ENCODE results near the gene PACSIN2.
"Not testable (repeated sequence)": the region's sequence is repeated elsewhere in the genome, so short reads cannot be mapped to it uniquely, and the experiment has no call there.

Gene PACSIN2

DNA sequence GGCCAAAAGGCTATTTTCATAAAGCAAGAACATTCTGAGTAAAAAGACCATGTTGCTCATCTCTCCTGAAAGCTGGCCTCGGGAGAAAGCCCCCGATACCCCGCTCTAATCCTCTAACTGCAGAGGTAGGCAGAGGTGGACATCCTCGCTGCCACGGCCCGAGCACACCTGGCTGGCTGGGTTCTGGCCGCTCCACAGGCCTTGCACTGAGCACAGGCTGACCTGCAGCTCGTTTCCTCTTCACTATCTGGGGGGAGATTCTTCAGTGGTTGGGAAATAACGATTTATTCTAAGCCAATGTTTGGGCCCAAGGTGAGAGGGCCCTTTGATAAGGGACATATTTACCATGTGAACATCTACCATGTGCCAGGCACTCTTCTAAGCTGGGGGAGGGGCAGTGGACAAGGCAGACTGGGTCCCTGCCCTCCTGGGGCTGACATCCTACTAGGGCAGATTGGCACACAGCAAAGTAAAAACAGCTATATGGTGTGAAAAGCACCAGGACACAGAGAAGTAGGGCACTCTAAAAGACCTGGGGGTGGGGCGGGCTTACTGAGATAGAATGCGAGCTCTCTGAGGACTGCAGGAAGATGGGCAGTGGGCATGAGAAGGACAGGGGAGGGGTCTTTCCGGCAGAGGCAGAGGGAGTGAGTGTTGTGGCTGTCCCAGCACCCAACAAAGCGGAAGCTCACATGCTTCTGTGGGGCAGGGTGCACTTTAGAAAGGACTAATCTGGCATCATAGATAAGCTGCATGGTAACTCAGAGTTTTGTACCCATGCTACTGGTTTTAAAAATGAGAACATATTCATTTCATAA is 92.4 kb downstream of the PACSIN2 start:
- DNase-seq: no peak

GRCh38 chr22:42920101-42920820 is 94.7 kb downstream of the PACSIN2 start:
- DNase-seq: no peak

- no peak for DNase-seq
Observed at GRCh38 chr22:42919199-42919598, 95.8 kb downstream of the PACSIN2 start.

GRCh38 chr22:42918500-42918899 is 96.4 kb downstream of the PACSIN2 start:
- DNase-seq: no peak

GRCh38 chr22:42917358-42917757 is 97.6 kb downstream of the PACSIN2 start:
- DNase-seq: not testable (repeated sequence)

DNA sequence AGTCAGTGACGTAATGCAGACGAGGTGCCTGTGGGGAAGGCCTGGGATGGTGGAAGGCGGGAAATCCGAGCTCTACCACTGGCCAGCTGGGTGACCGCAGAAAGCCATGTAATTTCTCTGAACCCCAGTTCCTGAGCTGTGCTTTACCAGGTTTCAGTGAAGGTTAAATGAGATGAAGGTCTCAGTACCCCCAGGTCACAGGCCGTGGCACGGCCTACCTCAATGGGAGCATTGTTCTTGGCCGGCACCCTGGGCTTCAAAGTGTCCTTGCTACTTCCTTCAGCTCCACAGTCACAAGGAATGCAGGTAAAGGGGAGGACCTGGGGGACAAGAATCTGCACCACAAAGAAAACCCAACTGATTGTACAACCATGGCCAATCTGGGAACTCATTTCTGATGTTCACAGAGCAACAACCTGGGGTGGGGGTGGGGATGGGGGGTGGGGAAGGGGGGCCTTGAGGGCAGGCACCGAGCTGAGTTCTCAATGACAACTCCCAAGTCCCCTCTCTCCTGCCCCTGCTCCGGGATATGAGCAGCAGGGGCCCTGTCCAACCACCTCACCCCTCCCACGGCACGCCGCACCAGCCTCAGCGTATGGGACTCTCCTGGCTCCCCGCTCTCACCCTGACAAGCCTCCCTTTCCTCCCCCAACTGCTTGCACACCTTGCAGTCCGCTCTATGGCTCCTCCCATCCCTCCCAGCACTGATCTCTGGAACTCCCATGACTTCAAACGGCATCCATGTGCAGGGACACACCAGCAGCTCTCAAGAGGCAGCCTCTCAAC is 98.8 kb downstream of the PACSIN2 start:
- DNase-seq: no peak

DNA sequence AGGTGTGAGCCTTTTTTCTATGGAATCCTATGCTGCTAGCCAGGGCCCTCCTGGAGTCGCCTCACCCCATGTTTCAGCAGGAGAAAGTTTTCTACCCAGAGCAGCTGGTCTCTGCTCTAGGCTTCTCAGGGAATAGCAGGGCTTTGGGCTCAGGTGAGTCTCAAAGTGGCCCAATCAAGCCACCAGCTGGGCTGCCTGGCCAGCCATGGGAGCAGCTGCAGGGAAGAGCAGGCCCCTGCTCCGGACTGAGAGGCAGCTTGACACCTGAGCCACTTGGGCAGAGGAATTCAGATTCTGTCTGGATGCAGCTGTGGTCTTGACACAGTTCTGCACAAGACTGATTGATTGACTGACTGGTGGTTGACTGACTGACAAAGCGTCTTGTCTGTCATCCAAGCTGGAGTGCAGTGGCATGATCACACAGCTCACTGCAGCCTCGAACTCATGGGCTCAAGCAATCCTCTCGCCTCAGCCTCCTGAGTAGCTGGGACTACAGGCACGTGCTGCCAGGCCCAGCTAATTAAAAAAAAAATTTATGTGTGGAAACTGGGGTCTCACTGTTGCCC is 100.4 kb downstream of the PACSIN2 start:
- DNase-seq: no peak

DNA sequence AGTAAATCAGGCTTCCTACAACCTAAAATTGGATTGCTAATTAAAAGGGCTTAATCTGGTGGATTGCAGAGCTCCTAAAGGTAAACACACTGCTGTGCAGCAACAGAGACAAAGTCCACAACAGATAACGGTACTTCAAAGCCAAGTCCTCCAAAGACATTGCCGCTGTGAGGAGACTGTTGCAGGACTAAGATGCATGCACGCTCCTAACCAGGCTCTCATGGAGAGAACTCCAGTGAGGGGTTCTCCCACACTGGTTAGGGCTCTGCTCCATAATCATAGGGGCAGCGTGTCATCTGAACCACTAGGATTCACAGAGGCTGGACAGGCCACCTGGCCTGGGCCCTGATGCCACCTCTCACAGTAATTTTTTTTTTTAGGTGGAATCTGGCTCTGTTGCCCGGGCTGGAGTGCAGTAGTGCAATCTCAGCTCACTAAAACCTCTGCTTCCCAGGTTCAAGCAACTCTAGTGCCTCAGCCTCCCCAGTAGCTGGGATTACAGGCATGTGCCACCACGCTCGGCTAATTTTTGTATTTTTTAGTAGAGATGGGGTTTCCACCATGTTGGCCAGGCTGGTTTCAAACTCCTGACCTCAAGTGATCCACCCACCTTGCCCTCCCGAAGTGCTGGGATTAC is 101.0 kb downstream of the PACSIN2 start:
- no peak for DNase-seq

DNA sequence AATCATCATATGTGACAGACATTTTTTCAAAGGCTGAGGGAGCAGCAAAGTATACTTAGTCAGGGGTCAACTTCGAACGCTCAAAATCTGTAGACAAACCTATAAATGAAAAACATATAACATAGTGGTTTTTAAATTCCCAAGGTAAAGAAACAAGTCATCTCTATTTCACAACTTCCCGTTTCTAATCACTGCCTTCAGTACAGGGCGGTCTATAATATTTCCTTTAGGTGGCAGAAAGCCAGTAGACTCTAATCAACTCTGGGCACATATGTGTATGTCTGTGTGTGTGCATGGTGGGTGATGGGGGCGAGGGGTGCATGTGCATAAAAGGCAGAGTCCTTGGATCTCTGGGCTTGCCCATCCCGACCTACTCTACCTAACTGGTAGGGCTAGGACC is 102.9 kb downstream of the PACSIN2 start:
- DNase-seq: no peak

DNA sequence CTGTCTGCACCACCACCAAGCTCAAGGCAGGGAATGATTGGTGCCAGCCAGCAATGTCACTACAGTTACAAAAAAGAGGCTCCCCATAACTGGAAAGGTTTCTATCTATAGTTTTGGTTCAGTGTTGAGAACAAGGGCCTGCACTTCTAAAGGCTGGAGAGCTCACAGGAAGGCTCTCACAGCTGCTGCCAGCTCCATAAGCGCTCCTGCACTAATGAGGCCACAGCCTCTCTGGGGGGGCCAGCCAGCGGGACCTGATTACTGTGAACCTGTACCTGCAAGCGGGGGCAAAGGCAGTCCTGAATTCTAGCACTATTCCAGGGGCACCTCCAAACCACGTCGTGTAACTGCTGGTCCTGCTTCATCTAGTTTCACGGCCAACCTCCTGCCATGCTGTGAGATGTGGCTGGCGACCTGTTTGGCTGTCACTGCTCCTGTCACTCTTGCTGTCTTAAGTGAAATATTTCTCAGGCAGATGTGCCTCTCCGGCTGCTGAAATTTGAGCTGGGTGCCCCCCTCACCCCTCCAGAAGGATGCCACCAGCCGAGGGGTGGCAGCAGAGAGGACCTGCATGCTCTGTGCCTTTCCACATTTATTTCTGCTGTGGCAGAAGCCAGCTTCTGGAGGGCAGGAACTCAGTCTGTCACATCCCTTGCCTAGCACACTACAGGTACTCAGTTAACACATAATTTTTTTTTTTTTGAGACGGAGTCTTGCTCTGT is 104.6 kb downstream of the PACSIN2 start:
- no peak for DNase-seq

DNA sequence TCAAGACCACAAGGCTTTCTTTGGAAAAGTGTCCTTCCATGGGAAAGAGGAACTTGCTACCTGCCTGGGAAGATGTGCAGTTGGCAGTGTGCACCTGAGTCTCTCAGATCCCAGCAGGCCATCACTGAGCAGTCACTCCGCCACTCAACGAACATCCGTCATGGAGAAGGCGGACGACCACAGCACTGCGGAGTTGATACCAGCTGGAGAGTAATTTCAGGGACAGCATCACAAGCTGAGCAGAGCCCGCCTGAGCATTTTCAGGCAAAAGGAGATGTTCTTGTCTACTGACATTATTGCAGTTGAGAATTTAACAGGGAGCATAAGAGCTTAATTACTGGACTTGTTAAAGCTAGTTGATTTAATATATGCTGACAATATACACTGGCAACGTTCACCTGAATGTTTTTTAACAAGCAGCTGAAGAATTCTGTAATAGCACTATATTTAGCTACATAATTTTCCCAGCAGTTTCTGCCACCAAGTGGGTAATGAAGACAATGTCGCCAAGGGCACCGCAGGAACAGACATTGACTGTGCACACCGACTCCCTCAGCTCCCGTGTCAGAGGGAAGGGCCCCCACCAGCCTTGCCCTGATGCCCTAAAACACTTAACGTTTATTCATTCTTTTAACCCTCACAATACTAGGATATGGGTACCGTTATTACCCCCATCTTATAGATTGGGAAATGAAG is 105.4 kb downstream of the PACSIN2 start:
- DNase-seq: no peak

GRCh38 chr22:42908374-42908746 is 106.6 kb downstream of the PACSIN2 start:
- DNase-seq: no peak

DNA sequence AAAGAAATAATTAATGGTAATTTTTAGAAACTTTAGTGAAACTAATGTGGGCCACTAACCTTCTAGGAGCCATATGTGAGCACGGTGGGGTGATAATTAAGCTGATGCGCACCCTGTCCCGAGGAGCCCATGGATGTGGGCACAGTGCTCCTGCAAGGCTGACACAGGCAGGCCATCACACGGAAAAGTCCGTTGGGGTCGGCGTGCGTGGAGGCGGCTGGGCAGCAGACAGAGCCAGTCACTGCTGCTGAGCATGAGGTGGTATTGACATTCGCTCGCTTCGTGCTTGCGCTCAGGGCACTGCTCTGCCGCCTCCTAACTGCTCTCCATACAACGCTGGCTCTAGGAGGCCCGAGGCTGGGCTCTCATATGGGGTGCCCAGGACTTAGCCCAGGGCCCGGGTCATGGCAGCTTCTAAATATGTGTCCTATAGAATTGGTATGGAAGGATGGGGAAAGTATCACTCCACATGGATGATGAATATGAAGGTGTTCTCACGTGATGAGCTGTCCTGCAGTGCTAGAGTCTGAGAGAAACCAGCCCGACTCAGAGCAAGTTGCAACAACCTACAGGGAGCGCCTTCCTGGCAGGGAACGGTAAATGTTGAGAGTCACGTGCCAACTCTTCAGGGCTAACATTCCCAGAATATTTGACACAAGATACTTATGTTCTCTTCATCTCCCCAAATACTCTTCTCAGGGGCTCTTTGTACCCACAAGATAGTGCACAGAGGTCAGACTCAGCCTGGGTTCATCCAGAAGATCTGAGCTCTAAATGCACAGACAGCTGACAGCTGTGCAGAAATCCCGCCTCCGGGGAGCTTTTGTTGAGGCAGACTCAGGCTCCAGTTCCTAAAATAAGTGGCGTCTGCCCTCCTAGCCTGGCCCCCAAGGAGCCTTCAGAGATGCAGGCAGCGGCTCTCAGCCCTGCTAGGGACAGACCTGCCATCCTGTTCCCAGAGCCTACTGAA is 107.3 kb downstream of the PACSIN2 start:
- no peak for DNase-seq

DNA sequence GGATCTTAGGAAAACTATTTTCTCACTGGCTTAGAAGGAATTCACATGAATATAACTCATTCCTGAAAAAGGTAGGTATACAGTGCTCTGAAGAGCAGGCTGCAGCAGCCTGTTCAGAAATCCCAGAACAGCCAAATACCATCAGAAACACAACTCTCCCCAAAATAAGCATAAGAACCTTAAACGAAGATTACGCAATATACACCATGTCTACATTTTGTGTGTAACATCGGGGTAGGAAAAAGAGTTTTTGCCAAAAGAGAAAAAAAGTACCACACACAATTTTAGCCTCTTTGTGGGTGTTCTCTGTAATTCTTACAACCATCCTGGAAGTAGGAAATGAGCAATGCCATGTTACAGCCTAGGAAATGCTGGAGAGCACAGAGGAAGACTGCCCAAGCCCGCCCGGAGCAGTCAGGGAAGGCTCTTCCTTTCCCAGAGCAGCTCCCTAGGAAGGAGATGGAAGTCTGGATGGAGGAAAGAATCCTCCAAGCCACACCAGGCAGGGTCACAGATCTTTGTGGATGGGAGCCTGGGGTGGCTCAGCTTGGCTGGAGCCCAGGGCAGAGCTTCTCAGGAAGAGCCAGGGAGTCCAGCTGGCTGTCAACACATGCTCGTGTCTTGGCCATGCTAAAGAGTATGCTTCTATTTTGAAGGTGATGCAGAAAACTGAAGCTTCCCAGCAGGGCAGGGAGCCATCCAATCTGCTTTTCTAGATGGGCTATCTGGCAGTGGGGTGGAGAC is 108.2 kb downstream of the PACSIN2 start:
- DNase-seq: no peak

GRCh38 chr22:42905702-42906183 is 109.2 kb downstream of the PACSIN2 start:
- DNase-seq: no peak

DNA sequence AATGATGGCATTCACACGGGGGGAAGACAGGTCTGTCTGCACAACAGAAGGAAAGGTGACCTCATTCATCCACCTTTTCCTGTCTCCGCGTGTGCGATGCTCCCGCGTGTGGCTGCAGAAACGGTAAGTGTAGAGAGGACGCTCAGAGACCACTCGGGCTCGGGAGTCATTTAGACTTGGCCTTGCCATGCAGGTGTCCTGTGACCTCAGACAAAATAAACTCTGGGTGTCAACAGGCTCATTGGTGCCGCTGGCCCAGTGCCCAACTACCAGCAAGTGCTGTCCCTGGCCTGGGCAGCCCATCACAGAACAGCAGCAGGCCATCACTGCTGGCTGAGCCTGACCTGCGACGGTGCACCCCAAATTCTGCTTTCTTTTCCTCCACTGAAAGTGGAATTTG is 109.7 kb downstream of the PACSIN2 start:
- DNase-seq: no peak

DNA sequence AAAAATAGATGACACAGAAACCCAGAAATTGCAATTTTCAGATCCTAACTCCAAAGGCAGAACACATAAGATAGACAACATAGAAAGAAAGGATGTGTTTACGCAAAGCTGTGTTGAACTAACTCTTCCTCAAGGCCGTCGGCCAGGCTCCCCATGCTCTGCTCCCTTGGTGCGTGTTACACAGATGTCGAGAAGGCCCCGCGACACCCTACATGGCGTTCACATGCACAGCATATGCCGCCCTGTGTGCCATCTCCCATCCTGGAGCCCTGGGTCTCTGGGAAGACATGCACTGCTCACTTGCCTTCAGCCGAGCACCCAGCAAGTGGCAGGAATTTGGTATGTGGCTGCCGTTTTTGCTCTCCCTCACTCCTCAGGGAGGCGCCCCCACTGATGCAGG is 110.9 kb downstream of the PACSIN2 start:
- no peak for DNase-seq

- no peak for DNase-seq
Observed at GRCh38 chr22:42902875-42903510, 112.0 kb downstream of the PACSIN2 start.

All from T-helper 9 cell (primary cell).